Gastroesophageal sphincter (tissue), 4 donors: ENCODE data around the gene MS4A6A. TPM values are rescaled to one million over a fixed set of nuclear protein-coding genes. Genes with fewer than 3 reads are reported as not detected.
"Not testable (repeated sequence)": the region's sequence is repeated elsewhere in the genome, so short reads cannot be mapped to it uniquely, and the experiment has no call there.

Experiments
- ATAC-seq: fragments of 150-250 bp; one replicate; pipeline ENCODE4 v1.9.1; 2016; ENCODE audit warnings: mild to moderate bottlenecking, moderate library complexity
- H3K27ac ChIP-seq, 4 donors: fragments of 200-600 bp; sonication (generic) in 3 of 4; 1 replicate in 3 of 4; 2 replicates in 1 of 4; pipeline ENCODE4 v1.5.1; 2016 to 2019
- H3K27me3 ChIP-seq: fragments of 200-600 bp; sonication (generic); one replicate; pipeline ENCODE4 v1.5.1; 2019
- H3K36me3 ChIP-seq, 2 donors: fragments of 200-600 bp; sonication (generic); one replicate each; pipeline ENCODE4 v1.5.1; 2019; ENCODE audit warnings: control low read depth in 1 of 2
- H3K4me1 ChIP-seq, 3 donors: fragments of 200-600 bp; sonication (generic); 1 replicate in 2 of 3; 2 replicates in 1 of 3; pipeline ENCODE4 v1.5.1; 2016 to 2019; ENCODE audit warnings: control low read depth in 2 of 3
- H3K4me3 ChIP-seq, 2 donors: fragments of 200-600 bp; sonication (generic); one replicate each; pipeline ENCODE4 v1.5.1; 2019; ENCODE audit warnings: mild to moderate bottlenecking in 1 of 2, moderate library complexity in 1 of 2
- H3K9me3 ChIP-seq, 3 donors: fragments of 200-600 bp; sonication (generic); one replicate each; pipeline ENCODE4 v1.5.1; 2017 to 2019; ENCODE audit warnings: control low read depth in 2 of 3
- EP300 ChIP-seq: sonication (generic); formaldehyde crosslinking; IDR thresholded peaks from one replicate; pipeline ENCODE4 v1.6.1; 2017; ENCODE audit warnings: antibody characterized with exemption, mild to moderate bottlenecking
- POLR2A ChIP-seq, 2 donors: fragments of 450-650 bp; IDR thresholded peaks; one replicate each; pipeline ENCODE4 v1.6.1; 2017; ENCODE audit warnings: antibody characterized with exemption in 2 of 2, mild to moderate bottlenecking in 2 of 2, moderate library complexity in 1 of 2
- POLR2AphosphoS5 ChIP-seq: sonication (generic); formaldehyde crosslinking; IDR thresholded peaks from one replicate; pipeline ENCODE4 v1.6.1; 2017; ENCODE audit warnings: antibody characterized with exemption
- WGBS, 2 donors: methylation state at CpG; one replicate each; pipeline ENCODE4 v1.1.5; 2018; ENCODE audit warnings: low coverage in 1 of 2; 5-methylcytosine and 5-hydroxymethylcytosine counted together
- total RNA-seq, 4 donors: library from RNA; depleted of rRNA; stranded (reverse); fragments of >200 nt; gene quantifications; one replicate each; pipeline ENCODE4 v1.1.0, GENCODE V29; 2016
- TF ChIP-seq, protein P1 (sequence below), 4 experiments: fragments of 200-600 bp in 2 of 4; fragments of 450-650 bp in 2 of 4; sonication (generic) in 1 of 4; IDR thresholded peaks; one replicate each; pipeline ENCODE4 v1.5.1; 2017 to 2019; ENCODE audit warnings: antibody characterized with exemption in 4 of 4, mild to moderate bottlenecking in 2 of 4, moderate library complexity in 2 of 4

Gene MS4A6A
- total RNA-seq, 4 donors from 2014 or later = 27.5 to 137 (median 74.3) TPM

DNA sequence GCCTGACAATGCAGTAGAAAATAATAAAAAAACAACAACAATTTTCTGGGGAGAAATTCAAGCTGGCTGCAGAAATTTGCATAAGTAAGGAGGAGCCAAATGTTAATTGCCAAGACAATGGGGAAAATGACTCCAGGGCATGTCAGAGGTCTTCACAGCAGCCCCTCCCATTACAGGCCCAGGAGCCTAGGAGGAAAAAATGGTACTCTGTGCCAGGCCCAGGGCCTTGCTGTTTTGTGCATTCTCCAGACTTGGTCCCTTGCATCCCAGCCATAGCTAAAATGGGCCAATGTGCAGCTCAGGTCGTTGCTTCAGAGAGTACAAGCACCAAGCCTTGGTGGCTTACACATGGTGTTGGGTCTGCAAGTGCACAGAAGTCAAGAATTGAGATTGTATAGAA, 49.0 kb downstream of the MS4A6A start:
- TF ChIP-seq POLR2A (IDR thresholded peaks at IDR 0.05) (no peak), POLR2AphosphoS5 (no peak), EP300 (no peak)
- TF ChIP-seq, protein P1, sequence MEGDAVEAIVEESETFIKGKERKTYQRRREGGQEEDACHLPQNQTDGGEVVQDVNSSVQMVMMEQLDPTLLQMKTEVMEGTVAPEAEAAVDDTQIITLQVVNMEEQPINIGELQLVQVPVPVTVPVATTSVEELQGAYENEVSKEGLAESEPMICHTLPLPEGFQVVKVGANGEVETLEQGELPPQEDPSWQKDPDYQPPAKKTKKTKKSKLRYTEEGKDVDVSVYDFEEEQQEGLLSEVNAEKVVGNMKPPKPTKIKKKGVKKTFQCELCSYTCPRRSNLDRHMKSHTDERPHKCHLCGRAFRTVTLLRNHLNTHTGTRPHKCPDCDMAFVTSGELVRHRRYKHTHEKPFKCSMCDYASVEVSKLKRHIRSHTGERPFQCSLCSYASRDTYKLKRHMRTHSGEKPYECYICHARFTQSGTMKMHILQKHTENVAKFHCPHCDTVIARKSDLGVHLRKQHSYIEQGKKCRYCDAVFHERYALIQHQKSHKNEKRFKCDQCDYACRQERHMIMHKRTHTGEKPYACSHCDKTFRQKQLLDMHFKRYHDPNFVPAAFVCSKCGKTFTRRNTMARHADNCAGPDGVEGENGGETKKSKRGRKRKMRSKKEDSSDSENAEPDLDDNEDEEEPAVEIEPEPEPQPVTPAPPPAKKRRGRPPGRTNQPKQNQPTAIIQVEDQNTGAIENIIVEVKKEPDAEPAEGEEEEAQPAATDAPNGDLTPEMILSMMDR (IDR thresholded peaks at IDR 0.05) = no peak
- no peaks in the 10 kb centered on the region for H3K4me1 ChIP-seq
- no peaks in the 10 kb centered on the region for H3K27me3 ChIP-seq
- no peak for ATAC-seq
- WGBS, 2 donors = 25% methylated on average over 1 of the region's 1 CpG; no CpG with 5 or more reads in 1 of the 2 donors
- no peak overlapping the region for H3K4me3 ChIP-seq
- no peak overlapping the region for H3K27ac ChIP-seq
- H3K9me3 ChIP-seq = peaks cover 0 to 21% (median 0%) of the 10 kb centered on the region in 3 donors
- no peaks in the 10 kb centered on the region for H3K36me3 ChIP-seq

DNA sequence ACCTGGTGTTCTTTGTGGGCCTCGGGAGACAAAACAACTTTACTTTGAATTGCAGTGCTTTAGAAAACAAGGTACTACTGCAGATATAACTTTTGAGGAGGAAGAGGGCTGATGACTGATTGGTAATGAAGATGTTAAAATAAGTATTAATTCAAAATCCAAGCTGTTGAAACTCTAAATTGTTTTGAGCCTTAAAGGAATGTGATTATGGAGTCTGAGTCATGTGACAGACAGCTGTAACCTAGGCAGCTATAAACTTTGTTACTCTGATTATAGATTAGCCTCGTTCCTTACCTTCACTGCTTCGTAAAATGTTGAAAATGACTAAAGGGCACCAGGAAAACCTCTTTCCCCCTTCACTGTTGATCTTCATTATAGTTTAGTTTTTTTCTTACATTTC, 51.0 kb downstream of the MS4A6A start:
- TF ChIP-seq, protein P1 (IDR thresholded peaks at IDR 0.05) = no peak
- TF ChIP-seq EP300 = no peak
- TF ChIP-seq POLR2A (IDR thresholded peaks at IDR 0.05) = no peak
- TF ChIP-seq POLR2AphosphoS5 = no peak
- Histone ChIP-seq H3K36me3 (no peaks in the 10 kb centered on the region), H3K9me3 (peaks cover 0 to 17% (median 0%) of the 10 kb centered on the region in 3 donors)

DNA sequence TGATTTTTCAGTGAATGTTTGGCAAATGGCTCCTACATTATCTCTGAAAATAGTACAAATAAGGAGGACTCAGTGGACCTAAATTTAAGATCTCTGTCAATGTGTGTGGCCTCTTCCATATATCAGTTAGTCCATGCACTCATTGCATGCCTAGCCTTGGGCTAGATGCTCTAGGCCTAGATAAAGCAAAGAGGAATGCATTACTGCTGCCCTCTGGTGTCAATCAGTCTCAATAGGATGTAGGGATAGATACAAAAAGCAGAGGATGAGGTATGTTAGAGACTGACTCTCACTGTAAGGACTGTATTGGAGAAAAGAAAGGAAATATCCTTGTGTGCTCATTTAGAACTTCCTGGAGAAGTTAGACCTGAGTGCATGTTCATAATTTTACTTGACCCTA, 52.4 kb downstream of the MS4A6A start:
- no peaks in the 10 kb centered on the region for H3K36me3 ChIP-seq
- H3K4me3 ChIP-seq = no peak overlapping the region
- H3K4me1 ChIP-seq = no peaks in the 10 kb centered on the region
- H3K27me3 ChIP-seq = no peaks in the 10 kb centered on the region
- TF ChIP-seq POLR2AphosphoS5 (no peak), EP300 (no peak)
- TF ChIP-seq, protein P1 (IDR thresholded peaks at IDR 0.05) = peak in 1 of 4 experiments; percentile 42
- no peak for ATAC-seq
- no peak overlapping the region for H3K27ac ChIP-seq
- H3K9me3 ChIP-seq = peaks cover 0 to 7% (median 0%) of the 10 kb centered on the region in 3 donors

More for the DNA sequence above, 51.0 kb downstream of the MS4A6A start:
- Histone ChIP-seq H3K27ac (no peak overlapping the region), H3K4me1 (no peaks in the 10 kb centered on the region), H3K27me3 (no peaks in the 10 kb centered on the region), H3K4me3 (no peak overlapping the region)
- 49 to 75% methylated on average over 2 to 3 of the region's 3 CpGs for WGBS, 2 donors
- no peak for ATAC-seq

DNA sequence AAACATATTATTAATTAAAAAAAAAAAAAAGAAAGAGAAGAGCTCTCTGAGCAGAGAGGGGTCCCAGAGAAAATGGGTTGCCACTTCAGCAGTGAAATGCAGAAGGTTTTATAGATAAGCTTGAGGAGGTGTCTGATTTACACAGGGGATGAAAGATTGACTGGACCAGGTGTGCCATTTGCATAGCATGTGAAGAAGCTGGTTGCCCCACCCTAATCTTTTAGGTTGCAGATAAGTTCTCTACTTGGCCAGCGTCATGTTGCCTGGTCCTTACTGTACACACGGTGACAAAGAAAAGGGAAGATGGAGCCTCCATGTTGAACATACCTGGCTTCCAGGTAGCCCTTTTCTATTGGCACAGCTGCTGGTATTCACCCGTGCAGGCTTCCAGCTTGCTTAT, 53.0 kb downstream of the MS4A6A start:
- no peak overlapping the region for H3K4me3 ChIP-seq
- no peak for ATAC-seq
- TF ChIP-seq, protein P1 (IDR thresholded peaks at IDR 0.05) = no peak
- TF ChIP-seq POLR2AphosphoS5 = no peak
- TF ChIP-seq POLR2A (IDR thresholded peaks at IDR 0.05) = no peak
- TF ChIP-seq EP300 = no peak
- H3K4me1 ChIP-seq = no peaks in the 10 kb centered on the region
- WGBS, 2 donors = 70 to 74% methylated on average over 1 to 3 of the region's 3 CpGs
- peaks cover 0 to 7% (median 0%) of the 10 kb centered on the region in 3 donors for H3K9me3 ChIP-seq
- H3K36me3 ChIP-seq = no peaks in the 10 kb centered on the region
- no peak overlapping the region for H3K27ac ChIP-seq
- H3K27me3 ChIP-seq = no peaks in the 10 kb centered on the region

DNA sequence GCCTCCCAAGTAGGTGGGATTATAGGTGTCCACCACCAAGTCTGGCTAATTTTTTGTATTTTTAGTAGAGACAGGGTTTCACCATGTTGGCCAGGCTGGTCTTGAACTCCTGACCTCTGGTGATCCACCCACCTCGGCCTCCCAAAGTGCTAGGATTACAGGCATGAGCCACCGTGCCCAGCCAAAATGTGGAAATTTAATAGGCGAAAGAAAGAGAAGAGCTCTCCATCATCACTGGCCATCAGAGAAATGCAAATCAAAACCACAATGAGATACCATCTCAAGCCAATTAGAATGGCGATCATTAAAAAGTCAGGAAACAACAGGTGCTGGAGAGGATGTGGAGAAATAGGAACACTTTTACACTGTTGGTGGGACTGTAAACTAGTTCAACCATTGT, 54.0 kb downstream of the MS4A6A start:
- WGBS, 2 donors = 89% methylated on average over 4 of the region's 4 CpGs; no CpG with 5 or more reads in 1 of the 2 donors
- not testable (repeated sequence) for H3K4me3 ChIP-seq

More for the DNA sequence above, 54.0 kb downstream of the MS4A6A start:
- not testable (repeated sequence) for H3K36me3 ChIP-seq, ATAC-seq, H3K4me1 ChIP-seq, H3K27me3 ChIP-seq, H3K9me3 ChIP-seq, H3K27ac ChIP-seq
